ENCODE results near the gene HOXA2. TPM values are rescaled to one million over a fixed set of nuclear protein-coding genes. Genes with fewer than 3 reads are reported as not detected.

HOXA2 gene
- polyA plus RNA-seq, 3 donors from 2014 or later = not detected

- Mint-ChIP-seq H3K27me3 (ENCODE audit: low read depth in 3 of 3) (peaks cover 3 to 10% (median 4%) of the 10 kb centered on the region in 3 donors), H3K9me3 (no peaks in the 10 kb centered on the region), H3K4me3 (no peak overlapping the region), H3K27ac (no peak overlapping the region), H3K4me1 (no peaks in the 10 kb centered on the region), H3K36me3 (peaks cover 0 to 8% (median 4%) of the 10 kb centered on the region in 3 donors)
- no peak for DNase-seq
Observed at GRCh38 chr7:27108390-27109127, 6.1 kb upstream of the HOXA2 start.

GRCh38 chr7:27107391-27108381 is 5.2 kb upstream of the HOXA2 start:
- Mint-ChIP-seq H3K4me1 (peaks cover 4 to 6% of the 10 kb centered on the region in 2 donors), H3K27me3 (ENCODE audit: low read depth in 3 of 3) (peaks cover 5 to 16% (median 9%) of the 10 kb centered on the region in 3 donors), H3K27ac (no peak overlapping the region), H3K4me3 (no peak overlapping the region), H3K36me3 (peaks cover 0 to 9% (median 8%) of the 10 kb centered on the region in 3 donors), H3K9me3 (no peaks in the 10 kb centered on the region)
- DNase-seq = no peak

GRCh38 chr7:27106901-27107240 is 4.4 kb upstream of the HOXA2 start:
- peaks cover 0 to 10% (median 8%) of the 10 kb centered on the region in 3 donors for H3K36me3 Mint-ChIP-seq
- no peak overlapping the region for H3K4me3 Mint-ChIP-seq
- no peaks in the 10 kb centered on the region for H3K9me3 Mint-ChIP-seq
- H3K27ac Mint-ChIP-seq = no peak overlapping the region
- peaks cover 10 to 17% (median 15%) of the 10 kb centered on the region in 3 donors for H3K27me3 Mint-ChIP-seq (ENCODE audit: low read depth in 3 of 3)
- no peak for DNase-seq
- peaks cover 10 to 14% of the 10 kb centered on the region in 2 donors for H3K4me1 Mint-ChIP-seq

GRCh38 chr7:27106181-27106900 is 3.9 kb upstream of the HOXA2 start:
- Mint-ChIP-seq H3K36me3 (peaks cover 4 to 15% (median 13%) of the 10 kb centered on the region in 3 donors), H3K27ac (no peak overlapping the region), H3K4me3 (no peak overlapping the region), H3K27me3 (ENCODE audit: low read depth in 3 of 3) (peaks cover 10 to 19% (median 17%) of the 10 kb centered on the region in 3 donors), H3K9me3 (no peaks in the 10 kb centered on the region), H3K4me1 (peaks cover 14 to 19% of the 10 kb centered on the region in 2 donors)
- no peak for DNase-seq

- Mint-ChIP-seq H3K27ac (no peak overlapping the region), H3K27me3 (ENCODE audit: low read depth in 3 of 3) (peaks cover 10 to 19% (median 17%) of the 10 kb centered on the region in 3 donors), H3K4me1 (peaks cover 14 to 20% of the 10 kb centered on the region in 2 donors), H3K36me3 (peaks cover 7 to 23% (median 20%) of the 10 kb centered on the region in 3 donors), H3K4me3 (no peak overlapping the region), H3K9me3 (no peaks in the 10 kb centered on the region)
- no peak for DNase-seq
Observed at GRCh38 chr7:27105301-27106031, 3.0 kb upstream of the HOXA2 start.

GRCh38 chr7:27104341-27105058 is 2.0 kb upstream of the HOXA2 start:
- H3K27ac Mint-ChIP-seq = no peak overlapping the region
- no peak overlapping the region for H3K4me3 Mint-ChIP-seq
- peaks cover 10 to 21% (median 17%) of the 10 kb centered on the region in 3 donors for H3K27me3 Mint-ChIP-seq (ENCODE audit: low read depth in 3 of 3)
- H3K9me3 Mint-ChIP-seq = no peaks in the 10 kb centered on the region
- peaks cover 14 to 32% (median 29%) of the 10 kb centered on the region in 3 donors for H3K36me3 Mint-ChIP-seq
- no peak for DNase-seq
- H3K4me1 Mint-ChIP-seq = peaks cover 14 to 20% of the 10 kb centered on the region in 2 donors

- Mint-ChIP-seq H3K4me3 (peak overlapping the region in 1 of 5 donors; percentile 41), H3K27ac (no peak overlapping the region), H3K9me3 (no peaks in the 10 kb centered on the region), H3K4me1 (peaks cover 17 to 28% of the 10 kb centered on the region in 2 donors), H3K36me3 (peaks cover 22 to 40% (median 37%) of the 10 kb centered on the region in 3 donors), H3K27me3 (ENCODE audit: low read depth in 3 of 3) (peaks cover 15 to 21% (median 17%) of the 10 kb centered on the region in 3 donors)
- no peak for DNase-seq
Observed at GRCh38 chr7:27103489-27104226, 1.2 kb upstream of the HOXA2 start.

- peaks cover 18 to 22% (median 21%) of the 10 kb centered on the region in 3 donors for H3K27me3 Mint-ChIP-seq (ENCODE audit: low read depth in 3 of 3)
- peak in 2 of 3 donors; percentile 4 to 8 for DNase-seq
- peaks cover 30 to 44% of the 10 kb centered on the region in 2 donors for H3K4me1 Mint-ChIP-seq
- H3K27ac Mint-ChIP-seq = no peak overlapping the region
- H3K4me3 Mint-ChIP-seq = peak overlapping the region in 4 of 5 donors; percentile 40 to 72 (median 62)
- no peaks in the 10 kb centered on the region for H3K9me3 Mint-ChIP-seq
- H3K36me3 Mint-ChIP-seq = peaks cover 23 to 41% (median 34%) of the 10 kb centered on the region in 3 donors
Observed at GRCh38 chr7:27101957-27102580, 414 bp downstream of the HOXA2 start.

GRCh38 chr7:27101171-27101956 is 1.1 kb downstream of the HOXA2 start:
- Mint-ChIP-seq H3K4me1 (peaks cover 32 to 47% of the 10 kb centered on the region in 2 donors), H3K4me3 (peak overlapping the region in 3 of 5 donors; percentile 27 to 40 (median 39)), H3K27ac (no peak overlapping the region)

GRCh38 chr7:27100694-27101170 is 1.8 kb downstream of the HOXA2 start:
- peak overlapping the region in 1 of 6 donors; percentile 31 for H3K27ac Mint-ChIP-seq
- no peak for DNase-seq
- peaks cover 23 to 41% (median 34%) of the 10 kb centered on the region in 3 donors for H3K36me3 Mint-ChIP-seq
- peaks cover 20 to 27% (median 21%) of the 10 kb centered on the region in 3 donors for H3K27me3 Mint-ChIP-seq (ENCODE audit: low read depth in 3 of 3)
- no peak overlapping the region for H3K4me3 Mint-ChIP-seq
- H3K9me3 Mint-ChIP-seq = no peaks in the 10 kb centered on the region
- H3K4me1 Mint-ChIP-seq = peaks cover 33 to 48% of the 10 kb centered on the region in 2 donors

More at GRCh38 chr7:27101171-27101956, 1.1 kb downstream of the HOXA2 start:
- no peak for DNase-seq
- H3K9me3 Mint-ChIP-seq = no peaks in the 10 kb centered on the region
- H3K36me3 Mint-ChIP-seq = peaks cover 23 to 41% (median 34%) of the 10 kb centered on the region in 3 donors
- H3K27me3 Mint-ChIP-seq (ENCODE audit: low read depth in 3 of 3) = peaks cover 18 to 23% (median 21%) of the 10 kb centered on the region in 3 donors
